Liver (tissue), 9 donors: Measurements from ENCODE around the gene XXYLT1. TPM values are rescaled to one million over a fixed set of nuclear protein-coding genes. Genes with fewer than 3 reads are reported as not detected.

Experiments
- DNase-seq: peaks from one replicate; pipeline ENCODE4 v3.0.0-alpha.2; 2017; ENCODE audit warnings: low spot score
- H3K27ac ChIP-seq, 2 donors: one replicate each; pipeline ENCODE4 v1.7.0; 2013; ENCODE audit warnings: inconsistent platforms in 2 of 2, low read length in 2 of 2, control low read depth in 1 of 2, low read depth in 1 of 2, mild to moderate bottlenecking in 1 of 2
- H3K27me3 ChIP-seq, 4 donors: one replicate each; pipeline versions ENCODE4 v1.6.1 to v1.7.0; 2013; ENCODE audit warnings: low read length in 3 of 4, inconsistent platforms in 1 of 4, mild to moderate bottlenecking in 1 of 4, moderate library complexity in 1 of 4; ENCODE audit not compliant: control insufficient read depth in 4 of 4, insufficient read depth in 4 of 4
- H3K36me3 ChIP-seq, 4 donors: one replicate each; pipeline versions ENCODE4 v1.6.1 to v1.7.0; 2013; ENCODE audit warnings: low read length in 3 of 4, mild to moderate bottlenecking in 3 of 4, low read depth in 1 of 4, moderate library complexity in 1 of 4; ENCODE audit not compliant: control insufficient read depth in 4 of 4, insufficient read depth in 3 of 4
- H3K4me1 ChIP-seq, 4 donors: one replicate each; pipeline versions ENCODE4 v1.6.1 to v1.7.0; 2013; ENCODE audit warnings: low read length in 3 of 4, mild to moderate bottlenecking in 3 of 4, moderate library complexity in 1 of 4; ENCODE audit not compliant: control insufficient read depth in 4 of 4, insufficient read depth in 4 of 4
- H3K4me3 ChIP-seq, 3 donors: one replicate each; pipeline versions ENCODE4 v1.6.1 to v1.7.0; 2013; ENCODE audit warnings: low read length in 3 of 3, control low read depth in 1 of 3, low read depth in 1 of 3, mild to moderate bottlenecking in 1 of 3
- H3K9ac ChIP-seq, 2 donors: one replicate each; pipeline ENCODE4 v1.7.0; 2013; ENCODE audit warnings: low read length in 2 of 2, mild to moderate bottlenecking in 2 of 2, moderate library complexity in 2 of 2, control low read depth in 1 of 2, low read depth in 1 of 2
- H3K9me3 ChIP-seq, 4 donors: one replicate each; pipeline versions ENCODE4 v1.6.1 to v1.7.0; 2013; ENCODE audit warnings: low read length in 3 of 4; ENCODE audit not compliant: control insufficient read depth in 4 of 4
- ATF3 ChIP-seq: IDR thresholded peaks from 2 replicates; pipeline ENCODE4 v1.6.1; 2016; ENCODE audit warnings: antibody characterized with exemption
- CTCF ChIP-seq: fragments of 150-350 bp; IDR thresholded peaks from 2 replicates; pipeline ENCODE4 v1.5.1; 2017; ENCODE audit warnings: improper control_type of control experiment, low read depth, low read length; ENCODE audit not compliant: missing input control
- FOXA2 ChIP-seq: IDR thresholded peaks from 2 replicates; pipeline ENCODE4 v1.6.1; 2016; ENCODE audit warnings: antibody characterized with exemption
- GABPA ChIP-seq, 2 donors: IDR thresholded peaks in 1 of 2; conservative IDR thresholded peaks in 1 of 2; 2 replicates each; pipeline ENCODE4 v1.6.1; 2016; ENCODE audit warnings: antibody characterized with exemption in 2 of 2, mild to moderate bottlenecking in 1 of 2, moderate library complexity in 1 of 2
- HNF4A ChIP-seq, 2 donors: conservative IDR thresholded peaks; 2 replicates each; pipeline ENCODE4 v1.6.1; 2016; ENCODE audit warnings: antibody characterized with exemption in 2 of 2, mild to moderate bottlenecking in 2 of 2
- HNF4G ChIP-seq: IDR thresholded peaks from 2 replicates; pipeline ENCODE4 v1.6.1; 2016; ENCODE audit warnings: antibody characterized with exemption
- JUND ChIP-seq, 2 donors: IDR thresholded peaks; 2 replicates each; pipeline ENCODE4 v1.6.1; 2016; ENCODE audit warnings: antibody characterized with exemption in 2 of 2
- MAX ChIP-seq: IDR thresholded peaks from 2 replicates; pipeline ENCODE4 v1.6.1; 2016; ENCODE audit warnings: antibody characterized with exemption
- NR2F2 ChIP-seq: IDR thresholded peaks from 2 replicates; pipeline ENCODE4 v1.6.1; 2016; ENCODE audit warnings: antibody characterized with exemption
- RXRA ChIP-seq, 2 donors: IDR thresholded peaks; 2 replicates each; pipeline ENCODE4 v1.6.1; 2017 to 2018; ENCODE audit warnings: antibody characterized with exemption in 2 of 2, mild to moderate bottlenecking in 1 of 2
- SP1 ChIP-seq: IDR thresholded peaks from 2 replicates; pipeline ENCODE4 v1.6.1; 2018; ENCODE audit warnings: antibody characterized with exemption, mild to moderate bottlenecking
- TAF1 ChIP-seq: conservative IDR thresholded peaks from 2 replicates; pipeline ENCODE4 v1.6.1; 2016; ENCODE audit warnings: antibody characterized with exemption, mild to moderate bottlenecking
- YY1 ChIP-seq: IDR thresholded peaks from 2 replicates; pipeline ENCODE4 v1.6.1; 2016; ENCODE audit warnings: antibody characterized with exemption, mild to moderate bottlenecking
- ZBTB33 ChIP-seq: IDR thresholded peaks from 2 replicates; pipeline ENCODE4 v1.6.1; 2016; ENCODE audit warnings: antibody characterized with exemption
- whole genome bisulfite sequencing: extraction: QIAGEN DNeasy Blood & Tissue Kit; methylation state at CpG from one replicate; pipeline ENCODE4 v1.1.7; 2013; 5-methylcytosine and 5-hydroxymethylcytosine counted together
- polyA plus RNA-seq, 2 donors: library from polyadenylated mRNA; stranded (reverse) in 1 of 2; unstranded in 1 of 2; fragments of 200-250 nt in 1 of 2; fragments of >200 nt in 1 of 2; fragmentation: Nextera tagmentation in 1 of 2; extraction: Ambion mirVana in 1 of 2; gene quantifications; one replicate each; pipeline versions ENCODE4 v1.2.1 to v1.2.3, GENCODE V29; 2013 to 2015
- total RNA-seq, 2 donors: library from RNA; depleted of rRNA; stranded (reverse); fragments of >200 nt; gene quantifications; one replicate each; pipeline ENCODE4 v1.2.3, GENCODE V29; 2014
- donor health status: healthy.
- donor health status: healthy.
- donor health status: healthy.
- donor health status: healthy.
- donor health status: healthy.

Gene XXYLT1
- total and polyA plus RNA-seq, 4 donors = 0.93 to 7.6 (median 2.8) TPM

GRCh38 chr3:195129644-195130492, 141.1 kb downstream of the XXYLT1 start:
- Histone ChIP-seq H3K27ac (no peak overlapping the region), H3K4me3 (no peak overlapping the region), H3K36me3 (no peaks in the 10 kb centered on the region), H3K4me1 (no peaks in the 10 kb centered on the region), H3K9me3 (no peaks in the 10 kb centered on the region), H3K27me3 (no peaks in the 10 kb centered on the region), H3K9ac (no peak overlapping the region)
- DNase-seq = no peak
- 87% methylated on average over 11 of the region's 11 CpGs for WGBS
- TF ChIP-seq FOXA2 = no peak
- TF ChIP-seq RXRA (IDR thresholded peaks at IDR 0.05) = no peak
- no peak for TF ChIP-seq HNF4A (conservative IDR thresholded peaks at IDR 0.05)
- no peak for TF ChIP-seq MAX
- no peak for TF ChIP-seq SP1
- no peak for TF ChIP-seq YY1
- TF ChIP-seq CTCF = no peak
- no peak for TF ChIP-seq HNF4G
- TF ChIP-seq ATF3 = no peak
- TF ChIP-seq ZBTB33 = no peak
- TF ChIP-seq TAF1 = no peak
- no peak for TF ChIP-seq NR2F2

- DNase-seq = no peak
- Histone ChIP-seq H3K9me3 (no peaks in the 10 kb centered on the region), H3K9ac (no peak overlapping the region), H3K4me3 (no peak overlapping the region), H3K27ac (no peak overlapping the region), H3K36me3 (no peaks in the 10 kb centered on the region), H3K27me3 (no peaks in the 10 kb centered on the region), H3K4me1 (no peaks in the 10 kb centered on the region)
- TF ChIP-seq SP1 (no peak), FOXA2 (no peak), ATF3 (no peak), GABPA (IDR thresholded peaks at IDR 0.05 in 1 of 2, conservative IDR thresholded peaks at IDR 0.05 in 1 of 2) (no peak), NR2F2 (no peak), HNF4G (no peak), HNF4A (conservative IDR thresholded peaks at IDR 0.05) (no peak), JUND (IDR thresholded peaks at IDR 0.05) (no peak), ZBTB33 (no peak)
- WGBS = 95% methylated on average over 12 of the region's 12 CpGs
Observed at GRCh38 chr3:195129072-195129643, 141.8 kb downstream of the XXYLT1 start.
